Fibroblast of skin of left biceps (primary cell): ENCODE results near the gene RNF182.
A peak's percentile ranks its signal among the peaks of the same experiment; 100 is the strongest.
"Not testable (repeated sequence)": the region's sequence is repeated elsewhere in the genome, so short reads cannot be mapped to it uniquely, and the experiment has no call there.

Experiments
- DNase-seq, 2 experiments: peaks; one replicate each; pipeline ENCODE4 v3.0.0-alpha.2; 2013; ENCODE audit warnings: low read depth in 2 of 2

Gene RNF182

GRCh38 chr6:13924949-13925881, at the start of gene RNF182:
RNF182 (plus strand) TSS chr6:13924952; CDS start chr6:13977120, 52,168 bp downstream.
- no peak for DNase-seq

- no peak for DNase-seq
Measured at GRCh38 chr6:13877051-13877450, 47.7 kb upstream of the RNF182 start.

GRCh38 chr6:13880061-13880663, 44.6 kb upstream of the RNF182 start:
- not testable (repeated sequence) for DNase-seq

- no peak for DNase-seq
Measured at GRCh38 chr6:13881621-13882165, 43.1 kb upstream of the RNF182 start.

DNA sequence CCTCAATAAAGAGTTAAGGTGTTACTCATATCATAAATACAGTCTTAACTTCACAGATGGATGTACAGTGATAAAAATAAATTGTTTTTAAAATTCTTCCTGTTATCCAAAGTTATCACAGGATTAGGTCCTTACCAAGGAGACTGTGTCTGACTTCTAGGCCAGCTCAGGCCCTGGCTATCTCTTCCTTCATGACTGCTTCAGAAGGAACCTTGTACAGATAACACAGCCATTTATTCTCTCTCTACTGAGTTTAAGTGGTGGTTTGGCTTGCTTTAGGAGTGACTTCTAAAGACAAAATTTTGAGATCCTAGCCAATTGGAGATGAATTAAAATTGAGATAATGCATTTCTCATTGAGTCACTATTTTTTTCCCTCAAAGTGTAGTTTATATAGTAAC, 40.8 kb upstream of the RNF182 start:
- DNase-seq: no peak

DNA sequence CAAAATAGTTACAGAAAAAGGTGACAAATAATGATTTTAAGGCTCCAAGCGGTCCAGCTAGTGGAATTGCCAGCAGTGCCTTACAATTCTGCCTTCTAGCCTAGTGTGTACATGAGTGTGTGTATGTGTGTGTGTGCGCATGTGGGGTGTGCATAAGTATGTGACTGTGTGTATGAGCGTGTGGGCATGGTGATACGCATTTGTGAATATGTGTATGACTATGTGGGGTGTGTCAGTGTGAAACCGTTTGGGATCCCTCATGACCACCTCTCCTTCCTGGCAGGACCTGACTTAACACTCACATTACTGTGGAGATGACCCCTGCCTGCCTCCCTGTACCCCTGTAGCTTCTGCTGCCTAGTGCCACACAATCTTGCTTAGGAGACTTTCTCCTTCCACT, 40.4 kb upstream of the RNF182 start:
- no peak for DNase-seq

DNA sequence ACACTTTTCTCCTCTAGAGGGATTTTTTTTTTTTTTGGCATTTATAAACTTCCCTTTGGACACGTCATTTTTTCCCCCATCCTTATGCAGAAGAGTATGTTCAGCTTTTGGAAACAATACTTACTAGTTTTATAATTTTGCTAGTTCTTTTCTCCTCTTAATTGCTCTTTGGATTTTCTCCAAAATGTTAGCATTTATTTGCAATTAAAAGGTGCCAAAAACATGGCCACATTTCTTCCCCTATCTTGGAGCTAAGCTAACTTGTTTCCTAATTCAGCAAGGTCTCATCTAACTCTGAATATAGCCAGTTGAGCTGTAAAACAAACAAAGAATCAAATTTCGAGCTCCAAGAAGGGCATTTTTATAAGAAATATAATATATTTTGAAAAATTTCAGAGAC, 39.2 kb upstream of the RNF182 start:
- no peak for DNase-seq

DNA sequence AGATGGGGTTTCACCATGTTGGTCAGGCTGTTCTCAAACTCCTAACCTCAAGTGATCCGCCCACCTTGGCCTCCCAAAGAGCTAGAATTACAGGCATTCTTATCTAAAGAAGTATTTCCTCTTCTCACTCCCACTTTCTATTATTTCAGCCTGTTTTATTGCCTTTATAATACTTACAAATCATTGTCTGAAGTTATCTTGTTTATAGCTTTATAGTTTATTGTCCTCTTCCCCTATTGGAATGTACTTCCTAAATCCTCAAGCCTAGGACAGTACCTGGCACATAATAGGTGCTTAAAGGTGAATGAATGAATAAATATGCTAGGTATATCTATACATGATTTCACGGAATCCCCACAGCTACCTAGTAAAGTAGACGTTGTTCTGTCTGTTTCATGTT, 37.8 kb upstream of the RNF182 start:
- no peak for DNase-seq

DNA sequence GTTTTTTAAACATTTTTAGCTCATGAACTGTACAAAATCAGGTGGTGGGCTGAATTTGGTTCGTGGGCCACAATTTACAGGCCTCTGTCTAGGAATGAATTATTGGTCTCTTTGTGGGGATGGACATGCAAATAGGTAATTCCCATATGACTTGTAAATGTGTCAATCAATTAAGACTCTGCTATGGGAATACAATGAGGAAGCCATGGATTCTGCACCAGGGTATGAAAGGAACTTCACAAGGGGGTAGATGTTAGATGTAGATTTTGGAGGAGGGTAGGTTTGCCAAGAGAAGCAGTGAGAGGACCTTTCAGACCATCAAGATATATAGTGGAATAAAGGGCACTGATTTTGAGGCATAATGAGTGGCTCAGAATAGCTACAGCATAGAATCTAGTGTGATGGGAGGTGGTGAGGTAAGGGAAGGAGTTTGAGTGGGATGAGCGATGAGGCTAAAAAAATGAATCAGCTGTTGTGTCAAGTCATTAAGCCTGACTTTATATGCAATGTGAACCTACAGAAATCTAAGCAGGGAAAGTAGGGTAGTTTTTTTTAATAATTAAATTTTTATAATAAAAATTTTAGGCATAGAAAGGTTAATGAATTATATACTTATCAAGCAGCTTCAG, 32.6 kb upstream of the RNF182 start:
- DNase-seq: no peak

DNA sequence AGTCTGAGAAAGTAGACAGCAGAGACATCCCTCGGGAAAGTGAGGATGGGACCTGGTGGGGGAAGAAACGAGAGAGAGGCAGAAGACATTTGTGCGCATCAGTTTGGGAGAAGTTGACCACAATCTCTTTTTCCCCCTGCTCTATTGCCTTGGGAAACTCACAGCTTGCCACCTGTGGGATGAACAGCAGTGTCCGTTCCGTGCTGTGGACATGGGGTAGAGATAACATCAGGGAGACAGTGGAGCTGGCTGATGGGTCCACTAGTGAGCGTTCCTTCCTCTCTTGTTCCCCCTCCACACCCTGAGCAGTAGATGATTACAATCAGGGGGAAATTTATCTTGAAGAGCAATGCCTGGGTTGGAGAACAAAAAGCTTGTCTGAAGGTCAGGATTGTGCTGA, 21.8 kb upstream of the RNF182 start:
- DNase-seq: no peak

- DNase-seq: no peak
Measured at GRCh38 chr6:13903364-13903763, 21.4 kb upstream of the RNF182 start.

DNA sequence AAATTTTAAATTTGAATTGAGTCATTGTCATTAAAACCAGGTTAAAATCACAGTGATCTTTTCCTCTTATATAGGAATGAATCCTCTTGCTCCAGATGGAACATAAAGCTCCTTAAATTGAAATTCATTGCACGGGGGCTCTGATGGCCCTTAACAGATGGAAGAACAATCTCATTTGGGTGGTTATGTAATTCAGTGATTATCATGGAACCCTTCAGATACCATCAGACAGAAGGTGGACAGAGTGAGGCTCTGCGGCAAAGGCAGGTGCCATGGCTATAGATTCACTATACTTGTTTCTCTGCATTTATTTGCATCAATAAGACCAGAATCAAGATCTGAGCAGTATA, 17.8 kb upstream of the RNF182 start:
- no peak for DNase-seq

DNA sequence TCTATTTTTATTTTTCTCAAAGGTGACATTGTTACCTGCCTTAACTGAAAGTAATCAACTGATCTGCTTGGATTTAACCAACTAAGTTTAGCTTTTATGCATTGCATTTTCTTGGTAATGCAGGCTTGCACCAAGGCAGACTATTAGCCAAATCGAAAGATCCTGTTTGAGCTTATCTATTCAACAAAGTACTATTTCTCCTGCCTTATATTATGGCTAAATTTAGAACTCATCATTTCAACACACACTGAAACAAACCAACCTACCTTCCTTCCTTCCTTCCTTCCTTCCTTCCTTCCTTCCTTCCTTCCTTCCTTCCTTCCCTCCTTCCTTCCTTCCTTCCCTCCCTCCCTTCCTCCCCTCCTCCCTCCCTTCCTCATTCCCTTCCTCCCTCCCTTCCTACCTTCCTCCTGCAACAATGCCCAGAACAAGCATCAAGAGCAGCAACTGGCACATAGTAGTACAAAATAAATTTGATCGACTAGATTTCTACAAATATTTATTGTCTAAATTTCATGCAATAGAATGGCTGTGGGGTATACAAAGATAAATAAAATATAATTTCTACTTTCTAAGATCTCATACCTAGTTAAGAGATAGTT, 17.0 kb upstream of the RNF182 start:
- no peak for DNase-seq

DNA sequence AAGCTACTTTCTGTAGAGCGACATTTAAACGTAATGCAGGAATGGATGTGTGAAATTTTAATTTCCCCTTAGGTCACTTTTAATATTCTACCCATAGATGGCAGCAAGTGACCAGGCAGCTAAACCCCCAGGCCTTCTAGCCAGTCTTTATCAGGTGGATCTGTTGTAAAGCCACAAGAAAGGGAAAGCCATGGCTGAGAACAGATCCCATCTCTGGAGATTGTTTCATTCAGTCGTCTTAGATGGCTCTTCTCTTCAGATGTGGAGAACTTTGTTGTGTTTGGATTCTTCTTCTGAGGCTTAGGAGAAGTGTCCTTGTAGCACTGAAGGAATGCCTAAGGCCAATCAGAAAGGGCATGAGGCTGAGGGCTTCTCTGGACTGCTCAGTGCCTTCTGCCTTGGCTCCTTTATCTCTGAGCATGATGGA, 15.8 kb upstream of the RNF182 start:
- peak; percentile 15 to 40 for DNase-seq

DNA sequence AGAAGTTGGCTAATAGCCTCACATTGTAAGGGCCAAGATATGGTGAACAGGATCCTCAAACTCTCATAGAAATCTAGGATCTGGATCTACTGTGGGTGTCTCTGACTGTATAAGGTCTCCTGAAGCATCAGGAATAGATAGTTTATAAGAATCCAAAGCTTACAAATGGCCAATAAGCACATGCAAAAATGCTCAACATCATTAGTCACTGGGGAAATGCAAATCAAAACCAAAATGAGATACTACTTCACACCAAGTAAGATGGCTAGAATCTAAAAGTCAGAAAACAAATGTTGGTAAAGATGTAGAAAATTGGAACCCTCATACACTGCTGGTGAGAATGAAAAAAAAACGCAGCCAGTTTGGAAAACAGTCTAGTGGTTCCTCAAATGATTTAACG, 14.3 kb upstream of the RNF182 start:
- no peak for DNase-seq

DNA sequence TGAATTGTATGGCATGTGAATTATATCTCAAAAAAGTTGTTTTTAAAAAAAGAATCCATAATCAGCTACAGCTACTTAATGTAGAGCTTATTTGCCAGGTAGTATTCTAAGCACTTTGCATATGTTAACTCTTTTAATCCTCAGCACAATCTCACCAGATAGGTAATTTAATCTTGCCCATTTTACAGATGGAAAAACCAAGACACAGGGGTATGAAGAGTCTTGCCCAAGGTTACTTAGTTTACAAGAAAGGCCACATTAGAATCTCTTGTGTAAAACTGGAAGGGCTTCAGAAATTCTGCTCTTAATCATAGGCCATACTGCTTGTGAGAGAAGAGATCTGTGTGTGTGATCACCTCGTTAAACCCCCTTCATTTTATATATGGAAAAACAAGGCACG, 13.4 kb upstream of the RNF182 start:
- DNase-seq: no peak

- DNase-seq: no peak
Measured at GRCh38 chr6:13913226-13914001, 11.3 kb upstream of the RNF182 start.

DNA sequence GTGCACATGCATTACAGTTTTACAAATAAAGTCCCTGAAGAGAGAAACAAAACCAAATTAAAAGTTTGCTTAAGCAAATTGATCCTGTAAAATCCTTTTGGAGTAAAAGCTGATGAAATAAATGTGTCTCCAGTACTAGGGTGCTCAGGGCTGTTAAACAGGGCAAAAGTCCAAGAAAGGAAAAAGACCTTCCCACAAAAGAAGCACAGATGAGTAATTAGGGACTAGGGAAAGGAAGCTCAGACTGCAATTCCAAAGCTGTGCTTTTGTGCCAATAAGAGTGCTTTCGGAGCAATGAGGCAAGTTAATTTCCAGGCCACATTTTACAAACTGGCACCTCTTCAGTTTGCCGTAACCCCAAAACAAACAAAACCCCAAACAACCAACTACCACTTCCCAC, 10.4 kb upstream of the RNF182 start:
- DNase-seq: peak in 1 of 2 experiments; percentile 26

GRCh38 chr6:13915561-13916229, 9.1 kb upstream of the RNF182 start:
- no peak for DNase-seq

- no peak for DNase-seq
Measured at GRCh38 chr6:13916230-13916944, 8.4 kb upstream of the RNF182 start.
